ENCODE measurements around the gene SMPD3.

GRCh38 chr16:68389006-68389405 lies 59.3 kb downstream of the SMPD3 start:
- TF ChIP-seq POLR2A (IDR thresholded peaks at IDR 0.05): no peak
- TF ChIP-seq POLR2AphosphoS5 (IDR thresholded peaks at IDR 0.05): no peak
- no peak for TF ChIP-seq CTCF (IDR thresholded peaks at IDR 0.05)
- no peak for TF ChIP-seq EP300 (IDR thresholded peaks at IDR 0.05)

All from sigmoid colon (tissue), 4 donors.